Astrocyte (in vitro differentiated cells and primary cell): ENCODE measurements around the gene PCDHA1.

Experiments used
- CTCF ChIP-seq: IDR thresholded peaks from 2 replicates; pipeline ENCODE4 v1.5.1; 2011; ENCODE audit warnings: low read depth, mild to moderate bottlenecking, inconsistent platforms, low read length, moderate library complexity; ENCODE audit not compliant: insufficient read depth
- EZH2 ChIP-seq: IDR thresholded peaks from 2 replicates; pipeline ENCODE4 v1.6.1; 2012; ENCODE audit warnings: mild to moderate bottlenecking, low read length, inconsistent platforms; ENCODE audit not compliant: insufficient read depth

- TF ChIP-seq CTCF: no peak
- no peak for TF ChIP-seq EZH2
Measured at GRCh38 chr5:140833993-140834392, 48.1 kb downstream of the PCDHA1 start, which contains the start of gene PCDHA7.
